ENCODE results near the gene PPP1R1A. TPM values are rescaled to one million over a fixed set of nuclear protein-coding genes. Genes with fewer than 3 reads are reported as not detected.
A peak's percentile ranks its signal among the peaks of the same experiment; 100 is the strongest.

PPP1R1A gene
- total RNA-seq, 1 experiment from 2014 or later: 8.5 TPM

DNA sequence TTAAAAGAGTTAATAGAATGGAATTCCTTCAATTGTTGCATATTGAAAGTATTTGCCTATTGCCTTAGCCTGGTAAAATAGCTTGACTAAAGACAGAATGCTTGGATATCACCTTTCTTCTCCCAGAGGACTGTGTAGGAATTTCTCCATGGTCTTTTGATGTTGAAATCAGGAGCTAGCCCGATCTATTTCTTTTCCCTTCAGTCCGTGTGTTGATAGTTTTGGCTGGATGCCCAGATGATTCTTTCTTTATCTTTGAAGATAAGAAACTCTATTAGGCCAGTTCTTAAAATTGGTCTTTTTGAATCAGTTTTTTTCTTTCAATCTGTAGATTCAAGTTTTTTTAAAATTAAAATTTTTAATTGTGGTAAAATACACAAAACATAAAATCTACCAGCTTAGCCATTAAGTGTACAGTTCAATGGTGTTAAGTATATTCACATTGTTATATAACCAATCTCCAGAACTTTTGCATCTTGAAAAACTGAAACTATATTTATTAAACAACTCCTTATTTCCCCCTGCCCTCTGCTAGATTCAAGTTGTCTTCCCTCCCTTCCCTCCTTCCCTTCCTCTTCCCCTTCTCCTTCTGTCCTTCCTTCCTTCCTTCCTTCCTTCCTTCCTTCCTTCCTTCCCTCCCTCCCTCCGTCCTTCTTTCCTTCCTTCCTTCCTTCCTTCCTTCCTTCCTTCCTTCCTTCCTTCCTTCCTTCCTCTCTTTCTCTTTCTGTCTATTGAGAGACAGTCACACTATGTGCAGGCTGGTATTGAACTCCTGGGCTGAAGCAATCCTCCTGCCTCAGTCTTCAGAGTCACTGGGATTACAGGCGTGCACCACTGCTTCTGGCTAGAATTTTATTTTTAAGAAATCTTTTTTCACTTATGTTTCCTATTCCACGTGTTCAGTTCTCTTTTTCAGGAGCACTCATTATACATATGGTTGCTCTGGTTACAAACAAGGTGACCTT, 36.1 kb upstream of the PPP1R1A start:
- Histone ChIP-seq H2BK120ac (ENCODE audit: low read depth, low read length, poor library complexity, severe bottlenecking) (no peak overlapping the region), H4K91ac (ENCODE audit: insufficient read length, low read depth, low read length) (no peak overlapping the region), H2AFZ (ENCODE audit: low read length) (no peak overlapping the region), H3T11ph (ENCODE audit: low read length) (no peak overlapping the region), H3K27me3 (ENCODE audit: insufficient read depth, low read length) (no peaks in the 10 kb centered on the region), H3K23me2 (ENCODE audit: insufficient read length, low read depth, low read length, poor library complexity, severe bottlenecking) (no peaks in the 10 kb centered on the region), H4K20me1 (ENCODE audit: control insufficient read depth, insufficient read depth, insufficient read length) (no peaks in the 10 kb centered on the region), H3K4ac (ENCODE audit: low read depth, low read length) (no peak overlapping the region), H3K9me3 (ENCODE audit: control insufficient read depth, low read depth, low read length) (no peaks in the 10 kb centered on the region), H2BK12ac (ENCODE audit: insufficient read length, low read depth, low read length) (no peak overlapping the region), H3K23ac (ENCODE audit: insufficient read length, low read depth, low read length) (no peak overlapping the region), H3K4me1 (ENCODE audit: insufficient read depth, low read length) (no peaks in the 10 kb centered on the region), H3K56ac (ENCODE audit: insufficient read length, low read depth, low read length) (no peak overlapping the region), H3K9ac (ENCODE audit: extremely low read depth, insufficient read length, low read length) (no peak overlapping the region), H4K5ac (ENCODE audit: insufficient read length, low read depth, low read length) (no peak overlapping the region), H2BK20ac (ENCODE audit: low read depth, low read length, poor library complexity, severe bottlenecking) (no peak overlapping the region), H3K79me2 (ENCODE audit: insufficient read depth, low read length) (no peaks in the 10 kb centered on the region), H3K18ac (ENCODE audit: insufficient read length, low read depth, low read length) (no peak overlapping the region), H3K27ac (ENCODE audit: insufficient read length, low read depth, low read length) (no peak overlapping the region), H3K4me2 (ENCODE audit: insufficient read depth, insufficient read length, low read length) (no peak overlapping the region), H2BK5ac (ENCODE audit: insufficient read length, low read length) (no peak overlapping the region), H3K79me1 (ENCODE audit: insufficient read depth, low read depth, low read length, poor library complexity, severe bottlenecking) (no peaks in the 10 kb centered on the region), H3K14ac (ENCODE audit: insufficient read depth, low read length) (no peak overlapping the region), H4K8ac (replicated peaks; ENCODE audit: insufficient read length, low read depth, low read length) (no peak overlapping the region), H2BK15ac (ENCODE audit: low read depth, low read length) (no peak overlapping the region), H2AK5ac (ENCODE audit: insufficient read length, low read length) (no peak overlapping the region)
- no CpG with 5 or more reads among the region's 5 CpGs for WGBS (ENCODE audit: extremely low coverage, insufficient read length, low lambda C conversion rate)
- peak; percentile 3 for DNase-seq
- H3K4me3 Mint-ChIP-seq: no peak overlapping the region; a peak in 1 of 5 replicates
- peaks cover 73% of the 10 kb centered on the region for H3K27me3 Mint-ChIP-seq (ENCODE audit: low read depth)
- no peaks in the 10 kb centered on the region for H3K4me1 Mint-ChIP-seq
- peaks cover 9 to 16% (median 13%) of the 10 kb centered on the region in 3 experiments; a peak in 6 of 7 replicates for H3K36me3 Mint-ChIP-seq (ENCODE audit: insufficient read depth in 1 of 3, low read depth in 3 of 3)
- peaks cover 21 to 27% of the 10 kb centered on the region in 2 experiments for H3K9me3 Mint-ChIP-seq
- TF ChIP-seq, protein P1, sequence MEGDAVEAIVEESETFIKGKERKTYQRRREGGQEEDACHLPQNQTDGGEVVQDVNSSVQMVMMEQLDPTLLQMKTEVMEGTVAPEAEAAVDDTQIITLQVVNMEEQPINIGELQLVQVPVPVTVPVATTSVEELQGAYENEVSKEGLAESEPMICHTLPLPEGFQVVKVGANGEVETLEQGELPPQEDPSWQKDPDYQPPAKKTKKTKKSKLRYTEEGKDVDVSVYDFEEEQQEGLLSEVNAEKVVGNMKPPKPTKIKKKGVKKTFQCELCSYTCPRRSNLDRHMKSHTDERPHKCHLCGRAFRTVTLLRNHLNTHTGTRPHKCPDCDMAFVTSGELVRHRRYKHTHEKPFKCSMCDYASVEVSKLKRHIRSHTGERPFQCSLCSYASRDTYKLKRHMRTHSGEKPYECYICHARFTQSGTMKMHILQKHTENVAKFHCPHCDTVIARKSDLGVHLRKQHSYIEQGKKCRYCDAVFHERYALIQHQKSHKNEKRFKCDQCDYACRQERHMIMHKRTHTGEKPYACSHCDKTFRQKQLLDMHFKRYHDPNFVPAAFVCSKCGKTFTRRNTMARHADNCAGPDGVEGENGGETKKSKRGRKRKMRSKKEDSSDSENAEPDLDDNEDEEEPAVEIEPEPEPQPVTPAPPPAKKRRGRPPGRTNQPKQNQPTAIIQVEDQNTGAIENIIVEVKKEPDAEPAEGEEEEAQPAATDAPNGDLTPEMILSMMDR (conservative IDR thresholded peaks at IDR 0.05): no peak
- H3K27ac Mint-ChIP-seq: no peak overlapping the region
